Stomach (tissue), 4 donors: ENCODE measurements around the gene SMURF1.

Experiments used
- EP300 ChIP-seq: sonication (generic); formaldehyde crosslinking; IDR thresholded peaks from one replicate; pipeline ENCODE4 v1.6.1; 2017; ENCODE audit warnings: antibody characterized with exemption
- POLR2A ChIP-seq, 4 donors: fragments of 450-650 bp; IDR thresholded peaks; one replicate each; pipeline ENCODE4 v1.6.1; 2016; ENCODE audit warnings: antibody characterized with exemption in 4 of 4, control low read depth in 2 of 4, mild to moderate bottlenecking in 1 of 4, moderate library complexity in 1 of 4
- TF ChIP-seq, protein P1 (sequence below), 7 experiments: fragments of 450-650 bp in 4 of 7; fragments of 200-600 bp in 3 of 7; sonication (generic) in 3 of 7; IDR thresholded peaks; one replicate each; pipeline ENCODE4 v1.5.1; 2016 to 2019; ENCODE audit warnings: antibody characterized with exemption in 7 of 7, control low read depth in 2 of 7, mild to moderate bottlenecking in 1 of 7

DNA sequence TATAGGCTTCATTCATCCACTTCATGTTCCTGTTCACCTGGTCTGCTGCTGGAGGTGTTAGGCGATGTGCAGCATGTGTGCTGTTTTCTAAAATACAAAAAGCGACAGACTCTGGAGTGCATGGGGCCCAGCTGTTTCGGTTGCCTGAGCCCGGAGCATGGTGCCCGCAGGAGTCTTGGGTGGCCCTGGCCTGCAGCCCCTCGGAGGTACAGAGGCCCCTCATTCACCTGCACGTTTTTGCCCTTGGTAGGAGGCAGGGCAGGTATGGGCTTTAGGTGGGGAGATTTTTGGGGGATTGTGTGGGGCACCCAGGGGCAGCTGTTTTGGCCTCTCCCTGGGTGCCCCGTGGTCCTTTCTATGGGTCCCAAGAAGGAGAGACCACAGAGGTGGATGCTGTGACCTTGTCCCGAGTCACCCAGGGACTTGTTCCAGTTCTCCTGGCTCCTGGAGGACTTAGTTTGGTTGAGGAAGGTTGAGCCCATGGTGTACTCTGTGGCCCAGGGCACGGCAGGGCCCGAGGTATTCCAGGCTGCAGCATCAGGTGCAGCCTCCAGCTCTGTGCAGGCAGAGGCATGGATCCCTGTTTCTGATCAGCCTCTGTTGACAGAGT is 134.9 kb downstream of the SMURF1 start:
- TF ChIP-seq POLR2A (IDR thresholded peaks at IDR 0.05) (no peak), EP300 (no peak)
- TF ChIP-seq, protein P1, sequence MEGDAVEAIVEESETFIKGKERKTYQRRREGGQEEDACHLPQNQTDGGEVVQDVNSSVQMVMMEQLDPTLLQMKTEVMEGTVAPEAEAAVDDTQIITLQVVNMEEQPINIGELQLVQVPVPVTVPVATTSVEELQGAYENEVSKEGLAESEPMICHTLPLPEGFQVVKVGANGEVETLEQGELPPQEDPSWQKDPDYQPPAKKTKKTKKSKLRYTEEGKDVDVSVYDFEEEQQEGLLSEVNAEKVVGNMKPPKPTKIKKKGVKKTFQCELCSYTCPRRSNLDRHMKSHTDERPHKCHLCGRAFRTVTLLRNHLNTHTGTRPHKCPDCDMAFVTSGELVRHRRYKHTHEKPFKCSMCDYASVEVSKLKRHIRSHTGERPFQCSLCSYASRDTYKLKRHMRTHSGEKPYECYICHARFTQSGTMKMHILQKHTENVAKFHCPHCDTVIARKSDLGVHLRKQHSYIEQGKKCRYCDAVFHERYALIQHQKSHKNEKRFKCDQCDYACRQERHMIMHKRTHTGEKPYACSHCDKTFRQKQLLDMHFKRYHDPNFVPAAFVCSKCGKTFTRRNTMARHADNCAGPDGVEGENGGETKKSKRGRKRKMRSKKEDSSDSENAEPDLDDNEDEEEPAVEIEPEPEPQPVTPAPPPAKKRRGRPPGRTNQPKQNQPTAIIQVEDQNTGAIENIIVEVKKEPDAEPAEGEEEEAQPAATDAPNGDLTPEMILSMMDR (IDR thresholded peaks at IDR 0.05) = no peak
